Mesenchymal stem cell (in vitro differentiated cells and primary cell): ENCODE results near the gene MCF2L2.

ENCODE experiments used
- DNase-seq: peaks from one replicate; pipeline ENCODE4 v3.0.0-alpha.2; 2013
- H2AFZ ChIP-seq: one replicate; pipeline ENCODE4 v1.6.1; 2013; ENCODE audit warnings: low read depth, mild to moderate bottlenecking, control low read depth, inconsistent platforms, low read length, moderate library complexity
- H2AK5ac ChIP-seq: 2 replicates; pipeline ENCODE4 v1.6.1; 2013; ENCODE audit warnings: low read length, moderate library complexity, mild to moderate bottlenecking, inconsistent platforms; ENCODE audit not compliant: severe bottlenecking
- H2BK120ac ChIP-seq: one replicate; pipeline ENCODE4 v1.6.1; 2013; ENCODE audit warnings: low read depth, mild to moderate bottlenecking, inconsistent platforms, low read length, moderate library complexity
- H2BK12ac ChIP-seq, 2 experiments: one replicate each; pipeline ENCODE4 v1.6.1; 2013; ENCODE audit warnings: inconsistent platforms in 2 of 2, low read length in 2 of 2, mild to moderate bottlenecking in 2 of 2, moderate library complexity in 2 of 2, control low read depth in 1 of 2
- H2BK15ac ChIP-seq: one replicate; pipeline ENCODE4 v1.6.1; 2013; ENCODE audit warnings: mild to moderate bottlenecking, low read depth, inconsistent platforms; ENCODE audit not compliant: poor library complexity, severe bottlenecking
- H2BK5ac ChIP-seq: 2 replicates; pipeline ENCODE4 v1.6.1; 2013; ENCODE audit warnings: low read depth, mild to moderate bottlenecking, low read length, control low read depth, inconsistent platforms; ENCODE audit not compliant: poor library complexity, severe bottlenecking
- H3K14ac ChIP-seq, 2 experiments: one replicate each; pipeline ENCODE4 v1.6.1; 2013; ENCODE audit warnings: inconsistent platforms in 2 of 2, low read length in 2 of 2, control low read depth in 1 of 2, mild to moderate bottlenecking in 1 of 2, moderate library complexity in 1 of 2
- H3K18ac ChIP-seq, 2 experiments: one replicate each; pipeline ENCODE4 v1.6.1; 2013; ENCODE audit warnings: inconsistent platforms in 2 of 2, low read length in 2 of 2, control low read depth in 1 of 2, low read depth in 1 of 2, mild to moderate bottlenecking in 1 of 2
- H3K23ac ChIP-seq, 2 experiments: one replicate each; pipeline ENCODE4 v1.6.1; 2013; ENCODE audit warnings: inconsistent platforms in 2 of 2, low read length in 2 of 2, mild to moderate bottlenecking in 2 of 2, moderate library complexity in 2 of 2, control low read depth in 1 of 2
- H3K27ac ChIP-seq: 2 replicates; pipeline ENCODE4 v1.5.1; 2013; ENCODE audit warnings: mild to moderate bottlenecking, moderate library complexity, low read length, control low read depth, inconsistent platforms; ENCODE audit not compliant: poor library complexity, severe bottlenecking
- H3K27me3 ChIP-seq, 2 experiments: 2 replicates each; pipeline versions ENCODE4 v1.6.1 to v1.7.0; 2013; ENCODE audit warnings: low read length in 2 of 2, mild to moderate bottlenecking in 2 of 2, moderate library complexity in 2 of 2, control low read depth in 1 of 2, inconsistent platforms in 1 of 2; ENCODE audit not compliant: control insufficient read depth in 1 of 2, insufficient read depth in 1 of 2
- H3K36me3 ChIP-seq, 2 experiments: 2 replicates each; pipeline versions ENCODE4 v1.6.1 to v1.7.0; 2013; ENCODE audit warnings: low read length in 2 of 2, control low read depth in 1 of 2, inconsistent platforms in 1 of 2, low read depth in 1 of 2, mild to moderate bottlenecking in 1 of 2; ENCODE audit not compliant: insufficient read depth in 2 of 2, control insufficient read depth in 1 of 2
- H3K4ac ChIP-seq, 2 experiments: one replicate each; pipeline ENCODE4 v1.6.1; 2013; ENCODE audit warnings: inconsistent platforms in 2 of 2, low read length in 2 of 2, mild to moderate bottlenecking in 2 of 2, moderate library complexity in 2 of 2, control low read depth in 1 of 2, low read depth in 1 of 2
- H3K4me1 ChIP-seq: 2 replicates; pipeline ENCODE4 v1.6.1; 2013; ENCODE audit warnings: low read depth, low read length, control low read depth; ENCODE audit not compliant: control insufficient read depth, insufficient read depth
- H3K4me2 ChIP-seq: 2 replicates; pipeline ENCODE4 v1.6.1; 2013; ENCODE audit warnings: low read length, mild to moderate bottlenecking, inconsistent platforms; ENCODE audit not compliant: poor library complexity, severe bottlenecking
- H3K4me3 ChIP-seq, 2 experiments: 2 replicates each; pipeline versions ENCODE4 v1.5.1 to v1.7.0; 2013; ENCODE audit warnings: low read length in 2 of 2, mild to moderate bottlenecking in 2 of 2, control low read depth in 1 of 2, low read depth in 1 of 2; ENCODE audit not compliant: insufficient read depth in 1 of 2
- H3K79me1 ChIP-seq: replicated peaks from 2 replicates; pipeline ENCODE4 v1.6.1; 2013; ENCODE audit warnings: mild to moderate bottlenecking, control low read depth, low read length, inconsistent platforms; ENCODE audit not compliant: poor library complexity, severe bottlenecking
- H3K9ac ChIP-seq: 2 replicates; pipeline ENCODE4 v1.7.0; 2013; ENCODE audit warnings: mild to moderate bottlenecking, low read length, moderate library complexity
- H3K9me3 ChIP-seq: 2 replicates; pipeline ENCODE4 v1.7.0; 2013; ENCODE audit warnings: mild to moderate bottlenecking, low read length; ENCODE audit not compliant: control insufficient read depth
- H4K8ac ChIP-seq: one replicate; pipeline ENCODE4 v1.6.1; 2013; ENCODE audit warnings: inconsistent platforms, mild to moderate bottlenecking, low read length, moderate library complexity
- H4K91ac ChIP-seq: one replicate; pipeline ENCODE4 v1.6.1; 2013; ENCODE audit warnings: mild to moderate bottlenecking, low read length, inconsistent platforms
- WGBS: methylation state at CpG from one replicate; pipeline ENCODE4 v1.1.7; 2013; ENCODE audit warnings: mixed read lengths; 5-methylcytosine and 5-hydroxymethylcytosine counted together

The MCF2L2 gene

DNA sequence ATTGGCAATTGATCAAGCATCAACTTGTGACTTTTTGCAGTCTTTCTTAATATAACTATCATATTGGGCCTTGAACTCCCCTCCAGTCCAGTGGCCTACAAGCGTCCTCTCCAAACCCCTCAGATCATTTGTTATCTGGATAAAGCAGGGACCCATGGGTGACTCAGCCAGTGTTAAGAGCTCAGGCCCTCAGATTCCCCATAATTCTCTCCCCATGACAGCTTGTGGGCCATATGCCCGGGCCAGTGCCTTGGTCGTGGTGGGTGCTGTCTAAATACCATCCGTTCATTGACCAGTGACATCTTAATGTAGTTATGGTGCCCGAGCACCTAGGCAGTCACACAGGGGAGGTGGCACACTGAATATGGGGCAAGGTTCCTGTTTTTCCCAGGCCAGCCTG lies 18.1 kb downstream of the MCF2L2 start:
- H2AK5ac ChIP-seq, result no peak overlapping the region
- no peak overlapping the region for H3K18ac ChIP-seq

GRCh38 chr3:183409219-183409618 lies 19.2 kb downstream of the MCF2L2 start:
- no peak for DNase-seq
- no peak overlapping the region for H2AFZ ChIP-seq
- no peak overlapping the region for H3K4me2 ChIP-seq
- no peaks in the 10 kb centered on the region for H3K36me3 ChIP-seq
- no peak overlapping the region for H3K14ac ChIP-seq
- no peaks in the 10 kb centered on the region for H3K79me1 ChIP-seq
- H2BK15ac ChIP-seq, result no peak overlapping the region
- no peaks in the 10 kb centered on the region for H3K9me3 ChIP-seq
- H3K9ac ChIP-seq, result no peak overlapping the region
- peaks cover 2% of the 10 kb centered on the region for H3K4me1 ChIP-seq
- no peak overlapping the region for H4K8ac ChIP-seq
- H3K4ac ChIP-seq, result no peak overlapping the region
- no peak overlapping the region for H3K4me3 ChIP-seq
- H3K27me3 ChIP-seq, result peaks cover 0 to 15% of the 10 kb centered on the region in 2 experiments
- no peak overlapping the region for H3K23ac ChIP-seq
- no peak overlapping the region for H2AK5ac ChIP-seq
- H2BK12ac ChIP-seq, result no peak overlapping the region
- no peak overlapping the region for H3K27ac ChIP-seq
- no peak overlapping the region for H2BK120ac ChIP-seq
- WGBS, result 80% methylated on average over 1 of the region's 2 CpGs
- no peak overlapping the region for H2BK5ac ChIP-seq
- H3K18ac ChIP-seq, result no peak overlapping the region
- H4K91ac ChIP-seq, result no peak overlapping the region

More for the DNA sequence above, 18.1 kb downstream of the MCF2L2 start:
- H3K4me2 ChIP-seq, result no peak overlapping the region
- no peak overlapping the region for H2BK15ac ChIP-seq
- H3K23ac ChIP-seq, result no peak overlapping the region
- peaks cover 0 to 15% of the 10 kb centered on the region in 2 experiments for H3K27me3 ChIP-seq
- no peaks in the 10 kb centered on the region for H3K9me3 ChIP-seq
- H3K27ac ChIP-seq, result no peak overlapping the region
- 76% methylated on average over 5 of the region's 5 CpGs for WGBS
- no peaks in the 10 kb centered on the region for H3K79me1 ChIP-seq
- peak; percentile 42 for DNase-seq
- peaks cover 2% of the 10 kb centered on the region for H3K4me1 ChIP-seq
- H3K36me3 ChIP-seq, result no peaks in the 10 kb centered on the region
- no peak overlapping the region for H4K91ac ChIP-seq
- H3K9ac ChIP-seq, result no peak overlapping the region
- H3K4me3 ChIP-seq, result no peak overlapping the region
- H3K4ac ChIP-seq, result no peak overlapping the region
- no peak overlapping the region for H2BK12ac ChIP-seq
- no peak overlapping the region for H2BK5ac ChIP-seq
- no peak overlapping the region for H4K8ac ChIP-seq
- no peak overlapping the region for H3K14ac ChIP-seq
- no peak overlapping the region for H2AFZ ChIP-seq
- H2BK120ac ChIP-seq, result no peak overlapping the region

GRCh38 chr3:183401678-183402077 lies 26.7 kb downstream of the MCF2L2 start:
- no peak for DNase-seq
- Histone ChIP-seq H3K4ac (no peak overlapping the region), H3K27ac (no peak overlapping the region), H3K36me3 (no peaks in the 10 kb centered on the region), H2BK12ac (no peak overlapping the region), H2BK5ac (no peak overlapping the region), H3K23ac (no peak overlapping the region), H3K4me3 (no peak overlapping the region), H3K9me3 (no peaks in the 10 kb centered on the region), H3K4me2 (no peak overlapping the region), H4K91ac (no peak overlapping the region), H3K4me1 (no peaks in the 10 kb centered on the region), H3K79me1 (no peaks in the 10 kb centered on the region), H2AFZ (no peak overlapping the region), H2BK120ac (no peak overlapping the region), H2AK5ac (no peak overlapping the region), H4K8ac (no peak overlapping the region), H3K9ac (no peak overlapping the region), H2BK15ac (no peak overlapping the region), H3K27me3 (peaks cover 0 to 13% of the 10 kb centered on the region in 2 experiments), H3K14ac (no peak overlapping the region), H3K18ac (no peak overlapping the region)
- WGBS, result 100% methylated on average over 1 of the region's 1 CpG

- Histone ChIP-seq H3K4me1 (no peaks in the 10 kb centered on the region), H3K4me2 (no peak overlapping the region), H2BK12ac (no peak overlapping the region), H2AK5ac (no peak overlapping the region), H3K14ac (no peak overlapping the region), H3K79me1 (no peaks in the 10 kb centered on the region), H3K18ac (no peak overlapping the region), H2BK120ac (no peak overlapping the region), H3K36me3 (no peaks in the 10 kb centered on the region), H2BK5ac (no peak overlapping the region), H4K8ac (no peak overlapping the region), H2BK15ac (no peak overlapping the region), H3K4ac (no peak overlapping the region), H3K4me3 (no peak overlapping the region), H3K23ac (no peak overlapping the region), H2AFZ (no peak overlapping the region), H3K27ac (no peak overlapping the region), H3K27me3 (peaks cover 0 to 13% of the 10 kb centered on the region in 2 experiments), H3K9ac (no peak overlapping the region), H3K9me3 (no peaks in the 10 kb centered on the region), H4K91ac (no peak overlapping the region)
- DNase-seq, result no peak
- 84% methylated on average over 13 of the region's 13 CpGs for WGBS
These were observed 28.1 kb downstream of the MCF2L2 start for GRCh38 chr3:183400352-183400751.
